H1 (cell line): Measurements from ENCODE around the gene LGR4. TPM values are rescaled to one million over a fixed set of nuclear protein-coding genes. Genes with fewer than 3 reads are reported as not detected.
A peak's percentile ranks its signal among the peaks of the same experiment; 100 is the strongest.

Experiments used
- CTCF ChIA-PET: fragments of 300-600 bp; sonication (Branson Sonifier 250); formaldehyde crosslinking; loops from one replicate; lab custom pipeline; 2021; ENCODE audit not compliant: partially characterized antibody; lab: Charles Lee
- POLR2A ChIA-PET: fragments of 300-600 bp; sonication (Branson Sonifier 250); formaldehyde crosslinking; loops from one replicate; lab custom pipeline; 2021; ENCODE audit warnings: inconsistent platforms; ENCODE audit not compliant: partially characterized antibody; lab: Charles Lee
- DNase-seq, 2 experiments: peaks; one replicate each; pipeline versions ENCODE4 v3.0.0 to v3.0.0-alpha.2; 2010 to 2022; ENCODE audit warnings: low spot score in 2 of 2, low read depth in 1 of 2, mixed read lengths in 1 of 2
- FAIRE-seq: peaks from 2 replicates; lab custom pipeline; 2011; peaks lifted over from hg19 to GRCh38; lab: Jason Lieb, UNC
- H2AFZ ChIP-seq: 2 replicates; pipeline ENCODE4 v1.8.1; 2012; ENCODE audit warnings: low read length, inconsistent platforms
- H2AK5ac ChIP-seq: 2 replicates; pipeline ENCODE4 v1.6.1; 2013; ENCODE audit warnings: low read depth, low read length
- H2BK120ac ChIP-seq: replicated peaks from 2 replicates; pipeline ENCODE3; 2013; ENCODE audit warnings: low read depth, low read length, inconsistent platforms
- H2BK12ac ChIP-seq: 2 replicates; pipeline ENCODE4 v1.6.1; 2013; ENCODE audit warnings: low read depth, low read length
- H2BK15ac ChIP-seq: 2 replicates; pipeline ENCODE4 v1.6.1; 2013; ENCODE audit warnings: low read length
- H2BK20ac ChIP-seq: 2 replicates; pipeline ENCODE4 v1.6.1; 2013; ENCODE audit warnings: low read length
- H2BK5ac ChIP-seq: 2 replicates; pipeline ENCODE4 v1.6.1; 2013; ENCODE audit warnings: low read depth, low read length
- H3K14ac ChIP-seq: 2 replicates; pipeline ENCODE4 v1.6.1; 2013; ENCODE audit warnings: inconsistent platforms; ENCODE audit not compliant: insufficient read length
- H3K18ac ChIP-seq: 2 replicates; pipeline ENCODE4 v1.6.1; 2013; ENCODE audit warnings: low read length; ENCODE audit errors: extremely low read depth
- H3K23ac ChIP-seq: 2 replicates; pipeline ENCODE4 v1.6.1; 2013; ENCODE audit warnings: inconsistent platforms; ENCODE audit not compliant: insufficient read length
- H3K23me2 ChIP-seq: 2 replicates; pipeline ENCODE4 v1.6.1; 2013; ENCODE audit warnings: low read depth, low read length
- H3K27ac ChIP-seq: 2 replicates; pipeline ENCODE4 v1.6.1; 2011; ENCODE audit warnings: low read depth, low read length, inconsistent platforms
- H3K27me3 ChIP-seq, 4 experiments: replicated peaks in 1 of 4; 1 replicate in 1 of 4; 2 replicates in 3 of 4; pipeline versions ENCODE4 v1.6.1 to v1.8.1; 2011 to 2013; ENCODE audit warnings: low read length in 3 of 4, mild to moderate bottlenecking in 3 of 4, inconsistent platforms in 2 of 4, mixed read lengths in 2 of 4, moderate library complexity in 1 of 4; ENCODE audit not compliant: control insufficient read depth in 3 of 4, insufficient read depth in 3 of 4; ENCODE audit errors: extremely low read depth in 1 of 4
- H3K36me3 ChIP-seq, 4 experiments: 2 replicates each; pipeline versions ENCODE4 v1.6.1 to v1.8.1; 2011 to 2013; ENCODE audit warnings: mild to moderate bottlenecking in 4 of 4, low read length in 3 of 4, moderate library complexity in 2 of 4, control low read depth in 1 of 4, inconsistent platforms in 1 of 4; ENCODE audit not compliant: insufficient read depth in 4 of 4, control insufficient read depth in 2 of 4
- H3K4ac ChIP-seq: replicated peaks from 2 replicates; pipeline ENCODE3; 2013; ENCODE audit warnings: low read length, low read depth, mixed read lengths, inconsistent platforms; ENCODE audit not compliant: insufficient read length
- H3K4me1 ChIP-seq, 4 experiments: replicated peaks in 1 of 4; 1 replicate in 1 of 4; 2 replicates in 3 of 4; pipeline versions ENCODE4 v1.6.1 to v1.8.1; 2011 to 2013; ENCODE audit warnings: low read length in 3 of 4, inconsistent platforms in 2 of 4, mixed read lengths in 1 of 4; ENCODE audit not compliant: insufficient read depth in 4 of 4, control insufficient read depth in 3 of 4
- H3K4me2 ChIP-seq, 2 experiments: 2 replicates each; pipeline versions ENCODE4 v1.6.1 to v1.8.1; 2011 to 2013; ENCODE audit warnings: low read depth in 2 of 2, low read length in 2 of 2, control low read depth in 1 of 2, inconsistent platforms in 1 of 2, mild to moderate bottlenecking in 1 of 2; ENCODE audit not compliant: insufficient read depth in 1 of 2
- H3K4me3 ChIP-seq, 4 experiments: fragments of 200-600, 300-600 bp in 1 of 4; sonication (generic), shearing (Covaris generic), sonication (Bioruptor Twin) in 1 of 4; 2 replicates each; pipeline versions ENCODE4 v1.5.1 to v1.8.1; 2011 to 2016; ENCODE audit warnings: low read length in 4 of 4, low read depth in 3 of 4, control low read depth in 2 of 4, inconsistent platforms in 2 of 4, mild to moderate bottlenecking in 2 of 4, mixed read lengths in 1 of 4, moderate library complexity in 1 of 4; ENCODE audit not compliant: insufficient read depth in 2 of 4; ENCODE audit errors: extremely low read depth in 1 of 4
- H3K56ac ChIP-seq: replicated peaks from 2 replicates; pipeline ENCODE3; 2013; ENCODE audit warnings: low read depth, mild to moderate bottlenecking, mixed read lengths, low read length, inconsistent platforms; ENCODE audit not compliant: insufficient read length
- H3K79me1 ChIP-seq: 2 replicates; pipeline ENCODE4 v1.6.1; 2013; ENCODE audit warnings: low read depth, low read length, control low read depth
- H3K79me2 ChIP-seq, 2 experiments: 2 replicates each; pipeline versions ENCODE4 v1.6.1 to v1.8.1; 2012 to 2013; ENCODE audit warnings: low read length in 2 of 2, mild to moderate bottlenecking in 2 of 2, inconsistent platforms in 1 of 2; ENCODE audit not compliant: insufficient read depth in 2 of 2, control insufficient read depth in 1 of 2
- H3K9ac ChIP-seq, 4 experiments: replicated peaks in 1 of 4; 1 replicate in 1 of 4; 2 replicates in 3 of 4; pipeline versions ENCODE4 v1.6.1 to v1.8.1; 2011 to 2013; ENCODE audit warnings: low read depth in 3 of 4, low read length in 3 of 4, control low read depth in 2 of 4, mild to moderate bottlenecking in 2 of 4, moderate library complexity in 2 of 4, inconsistent platforms in 1 of 4; ENCODE audit errors: extremely low read depth in 1 of 4
- H3K9me3 ChIP-seq, 2 experiments: 2 replicates each; pipeline versions ENCODE4 v1.6.1 to v1.8.1; 2012 to 2013; ENCODE audit warnings: mild to moderate bottlenecking in 2 of 2, moderate library complexity in 2 of 2, control low read depth in 1 of 2, inconsistent platforms in 1 of 2, low read depth in 1 of 2, low read length in 1 of 2, mixed read lengths in 1 of 2; ENCODE audit not compliant: insufficient read depth in 2 of 2
- H4K20me1 ChIP-seq, 2 experiments: replicated peaks in 1 of 2; 2 replicates each; pipeline versions ENCODE3 to v1.8.1; 2011 to 2013; ENCODE audit warnings: inconsistent platforms in 2 of 2, low read length in 2 of 2, mild to moderate bottlenecking in 1 of 2; ENCODE audit not compliant: insufficient read depth in 2 of 2, control insufficient read depth in 1 of 2
- H4K5ac ChIP-seq: 2 replicates; pipeline ENCODE4 v1.6.1; 2013; ENCODE audit warnings: low read length, low read depth, mixed read lengths, inconsistent platforms; ENCODE audit not compliant: insufficient read length
- H4K8ac ChIP-seq: 2 replicates; pipeline ENCODE4 v1.8.0; 2013; ENCODE audit warnings: mild to moderate bottlenecking, moderate library complexity, low read length, inconsistent platforms; ENCODE audit not compliant: insufficient read depth; ENCODE audit errors: extremely low read depth
- H4K91ac ChIP-seq: replicated peaks from 2 replicates; pipeline ENCODE3; 2013; ENCODE audit warnings: low read length, mixed read lengths, inconsistent platforms; ENCODE audit not compliant: insufficient read length
- ASH2L ChIP-seq: fragments of 200-600, 300-600 bp; sonication (generic); IDR thresholded peaks from one replicate; pipeline ENCODE4 v1.7.1; 2017; ENCODE audit warnings: low read length
- CBX8 ChIP-seq: fragments of 300-800, 300-1000 bp; sonication (generic); IDR thresholded peaks from 2 replicates; pipeline ENCODE4 v1.7.1; 2016; ENCODE audit warnings: low read depth, low read length, borderline replicate concordance
- CHD1 ChIP-seq: IDR thresholded peaks from 2 replicates; pipeline ENCODE4 v1.6.1; 2012; ENCODE audit warnings: low read depth, low read length, improper control_type of control experiment
- GTF2F1 ChIP-seq: IDR thresholded peaks from 2 replicates; pipeline ENCODE4 v1.6.1; 2012; ENCODE audit warnings: low read depth, low read length, improper control_type of control experiment, borderline replicate concordance
- JUN ChIP-seq: IDR thresholded peaks from 2 replicates; pipeline ENCODE4 v1.6.1; 2011; ENCODE audit warnings: low read depth, mild to moderate bottlenecking, improper control_type of control experiment, low read length
- MAX ChIP-seq: IDR thresholded peaks from 2 replicates; pipeline ENCODE4 v1.6.1; 2012; ENCODE audit warnings: inconsistent platforms
- SIX5 ChIP-seq: IDR thresholded peaks from 2 replicates; pipeline ENCODE4 v1.6.1; 2011; ENCODE audit warnings: mild to moderate bottlenecking, low read depth, low read length
- SUZ12 ChIP-seq: fragments of 200-600 bp; sonication (generic); IDR thresholded peaks from 2 replicates; pipeline ENCODE4 v1.6.1; 2012; ENCODE audit warnings: mild to moderate bottlenecking, inconsistent platforms, low read length, moderate library complexity, mixed read lengths
- TCF12 ChIP-seq: IDR thresholded peaks from 2 replicates; pipeline ENCODE4 v1.6.1; 2011; ENCODE audit warnings: low read depth, mild to moderate bottlenecking, low read length
- YY1 ChIP-seq: IDR thresholded peaks from 2 replicates; pipeline ENCODE4 v1.6.1; 2011; ENCODE audit warnings: low read depth, mild to moderate bottlenecking, low read length
- WGBS, 2 experiments: shearing (Covaris generic) in 1 of 2; methylation state at CpG; one replicate each; pipeline versions ENCODE4 v1.1.6 to v1.1.7; 2013 to 2015; ENCODE audit warnings: low lambda C conversion rate in 2 of 2, mixed read lengths in 2 of 2, inconsistent platforms in 1 of 2, low coverage in 1 of 2, missing lambda C conversion rate in 1 of 2; ENCODE audit not compliant: insufficient replicate concordance in 2 of 2, insufficient coverage in 1 of 2, insufficient read length in 1 of 2; ENCODE audit errors: extremely low coverage in 1 of 2, missing lambda C conversion rate in 1 of 2; 5-methylcytosine and 5-hydroxymethylcytosine counted together
- long read RNA-seq, 2 experiments: library from RNA in 1 of 2; library from capped mRNA in 1 of 2; stranded (forward); transcript quantifications; one replicate each; pipeline ENCODE4 v2.0.0, GENCODE V29; 2021; ENCODE audit warnings: inconsistent platforms in 1 of 2
- polyA minus RNA-seq, 3 experiments: library from RNA; depleted of rRNA, polyadenylated mRNA; stranded (reverse); fragments of >200 nt; gene quantifications; 1 replicate in 2 of 3; 2 replicates in 1 of 3; pipeline ENCODE4 v1.2.3, GENCODE V29; 2011
- polyA plus RNA-seq, 7 experiments: library from polyadenylated mRNA; depleted of rRNA in 3 of 7; stranded (reverse) in 5 of 7; unstranded in 2 of 7; fragments of >200 nt in 5 of 7; fragments of 200-250 nt in 2 of 7; gene quantifications; 1 replicate in 5 of 7; 2 replicates in 1 of 7; 4 replicates in 1 of 7; pipeline versions ENCODE4 v1.2.1 to v1.2.3, GENCODE V29; 2011 to 2013; ENCODE audit warnings: missing spikeins in 2 of 7, mixed read lengths in 2 of 7
- total RNA-seq: library from RNA; stranded (reverse); fragmentation: NEBNext Ultra II Directional; extraction: Animal tissue kit (Norgen Biotek cat#: 25700); gene quantifications from 2 replicates; pipeline ENCODE4 v1.2.1, GENCODE V29; 2021

LGR4 gene
- total RNA-seq (57.6 and 61.7 TPM in 2 replicates), polyA plus RNA-seq (2011; rRNA removed) (21.9 and 26.6 TPM in 2 replicates), polyA minus RNA-seq (2011; rRNA and poly(A)+ RNA removed) (165 and 166 TPM in 2 replicates)
- polyA plus RNA-seq (2011; cell fraction: cytosol; rRNA removed) = 29.3 TPM
- polyA plus RNA-seq (2011; cell fraction: nucleus; rRNA removed) = 42.1 TPM
- 21.3 to 30.0 TPM (median 27.5 TPM) in 4 replicates for polyA plus RNA-seq (2012, experiment 1 of 2)
- polyA plus RNA-seq (2012, experiment 2 of 2) = 2.0 TPM
- polyA plus RNA-seq (2013, experiment 1 of 2) = 38.0 TPM
- 39.9 TPM for polyA plus RNA-seq (2013, experiment 2 of 2)
- 77.4 TPM for polyA minus RNA-seq (2011; cell fraction: cytosol; rRNA and poly(A)+ RNA removed)
- polyA minus RNA-seq (2011; cell fraction: nucleus; rRNA and poly(A)+ RNA removed) = 154 TPM
- long read RNA-seq, experiment 1, partial matches to known transcripts = 52 of 75 reads
- long read RNA-seq, experiment 1, other reads (novel, unspliced or antisense) = 23 of 75 reads
- long read RNA-seq, experiment 2, partial matches to known transcripts = 0 of 3 reads
- long read RNA-seq, experiment 2, other reads (novel, unspliced or antisense) = 3 of 3 reads

GRCh38 chr11:27472398-27473016 is at the start of gene LGR4:
TSS of gene LGR4 (minus strand) at chr11:27472790. CDS start at chr11:27472302, 488 bp downstream.
- no peak within 1 kb of the TSS for H3K23ac ChIP-seq
- H2AFZ ChIP-seq = peak within 1 kb of the TSS; percentile 68
- H3K23me2 ChIP-seq = peaks cover 12% of the 10 kb centered on the region; the same call in 1 of the 2 replicates
- H3K27me3 ChIP-seq = no peaks in the 10 kb centered on the region; a peak in 1 of 7 replicates
- H3K4me2 ChIP-seq = peak within 1 kb of the TSS; percentile 82 to 95
- peak within 1 kb of the TSS; percentile 96 for H3K18ac ChIP-seq
- DNase-seq (peak; percentile 91 to 97), FAIRE-seq (peak; percentile 92)
- H4K8ac ChIP-seq = peak within 1 kb of the TSS; percentile 88
- peaks cover 13 to 14% of the 10 kb centered on the region in 2 experiments for H4K20me1 ChIP-seq
- peak within 1 kb of the TSS; percentile 88 for H2BK5ac ChIP-seq
- H3K9ac ChIP-seq = peak within 1 kb of the TSS; percentile 78 to 97 (median 86)
- 1% methylated on average over 39 of the region's 57 CpGs; no CpG with 5 or more reads in 1 of the 2 experiments for WGBS, 2 experiments
- peaks cover 0 to 14% (median 5%) of the 10 kb centered on the region in 4 experiments; a peak in 5 of 7 replicates for H3K4me1 ChIP-seq
- POLR2A ChIA-PET = interaction anchor here (0.7 to 2.0 kb wide), 12 partner anchors 8 to 253 kb away, joined by 3 to 19 read pairs (median 3); no protein-coding TSS in a partner anchor
- peak within 1 kb of the TSS; percentile 24 for H3K4ac ChIP-seq
- H3K27ac ChIP-seq = peak within 1 kb of the TSS; percentile 84
- peaks cover 39 to 45% of the 10 kb centered on the region in 2 experiments for H3K79me2 ChIP-seq
- no peak within 1 kb of the TSS for H2AK5ac ChIP-seq
- peaks cover 5% of the 10 kb centered on the region; the same call in 1 of the 2 replicates for H3K79me1 ChIP-seq
- no peak within 1 kb of the TSS for H2BK20ac ChIP-seq
- peak within 1 kb of the TSS; percentile 48 for H4K91ac ChIP-seq
- peak within 1 kb of the TSS; percentile 82 for H4K5ac ChIP-seq
- peak within 1 kb of the TSS; percentile 80 to 94 (median 86) for H3K4me3 ChIP-seq
- H3K36me3 ChIP-seq = no peaks in the 10 kb centered on the region
- peak within 1 kb of the TSS; percentile 11 for H3K56ac ChIP-seq
- no peak within 1 kb of the TSS for H2BK120ac ChIP-seq
- no peak within 1 kb of the TSS for H2BK15ac ChIP-seq
- no peaks in the 10 kb centered on the region for H3K9me3 ChIP-seq
- H2BK12ac ChIP-seq = 0 out of 2 replicates have a peak within 1 kb of the TSS, but pooled peaks have one; percentile 75
- no peak within 1 kb of the TSS for H3K14ac ChIP-seq
- CTCF ChIA-PET = interaction anchor here (0.8 to 4.7 kb wide), 2 partner anchors 13 to 28 kb away, joined by 3 to 36 read pairs; no protein-coding TSS in a partner anchor
- no peak for TF ChIP-seq TCF12
- TF ChIP-seq JUN = no peak
- no peak for TF ChIP-seq SUZ12
- TF ChIP-seq YY1 = peak; percentile 40; the same call in 1 of the 2 replicates
- TF ChIP-seq MAX = no peak; the same call in 1 of the 2 replicates
- no peak for TF ChIP-seq CBX8
- no peak for TF ChIP-seq SIX5
- TF ChIP-seq GTF2F1 = no peak
- TF ChIP-seq ASH2L = peak; percentile 56
- no peak for TF ChIP-seq CHD1
